ENCODE data around the gene SNX18.

The SNX18 gene

DNA sequence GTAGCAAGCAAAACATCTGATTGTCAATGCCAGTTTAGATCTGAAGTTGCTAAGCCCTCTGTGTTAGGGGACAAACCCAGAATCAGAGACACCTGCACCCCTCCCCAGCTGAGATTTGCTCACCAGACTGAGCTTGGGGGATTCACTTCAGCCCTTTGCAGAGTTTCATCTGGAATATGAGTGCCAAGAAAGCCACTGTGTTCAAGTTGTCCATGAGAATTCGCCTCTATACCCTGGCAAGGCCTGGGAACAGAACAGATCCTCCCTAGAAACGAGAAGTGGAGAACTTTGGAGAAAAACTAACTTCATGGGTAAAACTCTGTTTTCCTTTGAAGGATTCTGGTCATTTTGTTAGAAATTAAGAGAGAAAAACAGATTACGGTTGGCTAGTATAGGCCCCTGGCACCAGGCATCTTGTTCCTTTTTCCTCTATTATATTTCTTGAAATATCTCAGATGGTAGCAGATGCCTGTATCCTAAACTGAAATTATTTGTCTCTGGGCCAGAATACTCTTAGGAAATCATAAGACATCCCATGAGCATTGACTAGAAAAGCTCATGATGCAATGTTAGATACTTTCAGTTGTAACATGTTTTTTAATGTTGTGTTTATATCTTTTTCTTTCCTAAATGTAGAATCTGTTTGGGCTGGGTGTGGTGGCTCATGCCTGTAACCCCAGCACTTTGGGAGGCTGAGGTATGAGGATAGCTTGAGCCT, 64.4 kb downstream of the SNX18 start:
- DNase-seq: no peak

DNA sequence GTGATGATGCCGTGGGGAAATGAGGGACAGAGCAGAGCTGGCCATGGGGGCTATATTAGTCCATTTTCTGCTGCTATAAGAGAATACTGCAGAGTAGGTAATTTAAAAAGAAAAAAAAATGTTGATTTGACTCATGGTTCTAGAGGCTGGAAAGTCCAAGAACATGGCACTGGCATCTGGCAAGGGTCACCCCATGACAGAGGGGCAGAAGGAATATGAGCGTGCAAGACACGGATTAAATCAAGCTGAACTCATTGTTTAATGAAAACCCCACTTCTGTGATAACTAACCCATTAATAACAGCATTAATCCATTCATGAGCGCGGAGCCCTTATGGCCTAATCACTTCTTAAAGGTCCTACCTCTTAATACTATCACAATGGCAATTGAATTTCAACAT, 68.8 kb downstream of the SNX18 start:
- no peak for DNase-seq

DNA sequence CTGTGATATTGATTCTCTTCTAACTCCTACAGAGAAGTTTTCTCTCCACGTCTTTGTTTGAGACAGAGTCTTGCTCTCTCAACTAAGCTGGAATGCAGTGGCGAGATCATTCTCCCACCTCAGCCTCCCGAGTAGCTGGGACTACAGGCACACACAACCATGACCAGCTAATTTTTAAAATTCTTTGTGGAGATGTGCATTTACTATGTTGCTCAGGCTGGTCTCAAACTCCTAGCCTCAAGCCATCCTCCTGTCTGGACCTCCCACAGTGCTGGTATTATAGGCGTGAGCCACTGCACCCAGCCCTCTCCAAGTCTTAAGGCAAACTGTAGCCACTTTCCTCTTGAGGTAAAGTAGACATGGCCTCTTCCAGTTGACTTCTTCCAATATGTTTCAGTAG, 72.2 kb downstream of the SNX18 start:
- DNase-seq: no peak

DNA sequence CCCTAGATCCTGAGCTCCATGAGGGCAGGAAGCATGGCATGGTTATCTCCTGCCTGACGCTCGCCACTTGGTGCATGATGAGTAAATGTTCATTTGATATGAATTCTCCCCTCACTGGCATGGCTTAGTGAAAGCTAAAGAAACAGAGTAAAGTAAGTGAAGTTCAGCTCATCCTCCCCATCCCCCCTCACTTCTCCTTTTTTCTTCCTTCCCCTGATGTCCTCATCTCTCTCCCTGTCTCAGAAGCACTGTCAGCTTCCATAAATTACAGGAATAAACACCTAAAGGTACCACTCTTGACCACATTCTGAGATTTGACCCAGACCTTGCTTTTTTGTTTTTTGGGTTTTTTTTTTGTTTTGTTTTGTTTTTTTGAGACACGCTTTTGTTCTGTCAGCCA, 73.3 kb downstream of the SNX18 start:
- no peak for DNase-seq

DNA sequence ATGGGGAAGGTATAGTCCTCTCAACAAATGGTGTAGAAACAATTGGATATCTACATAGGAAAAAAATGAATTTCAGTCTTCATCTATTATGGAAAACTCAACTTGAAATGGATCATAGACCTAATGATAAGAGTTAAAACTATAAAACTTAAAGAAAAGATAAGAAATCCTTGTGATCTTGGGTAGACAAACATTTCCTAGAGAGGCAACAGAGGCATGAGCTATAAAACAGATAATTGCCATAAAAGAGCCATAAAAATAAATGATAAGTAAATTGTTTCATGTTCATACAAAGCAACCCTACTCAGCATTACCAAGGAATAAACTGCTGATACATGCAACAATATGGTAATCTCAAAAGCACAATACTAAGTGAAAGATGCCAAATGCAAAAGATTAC, 76.2 kb downstream of the SNX18 start:
- no peak for DNase-seq

DNA sequence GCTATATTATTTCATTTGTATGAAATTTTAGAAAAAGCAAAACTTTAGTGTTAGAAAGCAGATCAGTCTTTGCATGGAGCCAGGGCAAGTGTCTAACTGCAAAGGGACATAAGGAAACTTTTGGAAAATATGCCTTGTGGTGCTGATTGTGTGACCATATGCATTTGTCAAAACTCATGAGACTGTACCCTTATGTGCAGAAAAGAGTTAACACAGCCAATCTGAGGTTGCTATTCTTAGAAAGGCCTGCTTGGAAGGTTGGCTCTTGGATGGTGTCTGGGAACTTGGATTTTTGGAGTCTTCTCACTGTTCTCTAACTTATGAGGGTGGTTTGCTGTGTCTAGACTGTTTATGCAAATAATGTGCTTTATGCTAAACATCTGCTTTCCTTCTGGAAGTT, 76.6 kb downstream of the SNX18 start:
- no peak for DNase-seq

DNA sequence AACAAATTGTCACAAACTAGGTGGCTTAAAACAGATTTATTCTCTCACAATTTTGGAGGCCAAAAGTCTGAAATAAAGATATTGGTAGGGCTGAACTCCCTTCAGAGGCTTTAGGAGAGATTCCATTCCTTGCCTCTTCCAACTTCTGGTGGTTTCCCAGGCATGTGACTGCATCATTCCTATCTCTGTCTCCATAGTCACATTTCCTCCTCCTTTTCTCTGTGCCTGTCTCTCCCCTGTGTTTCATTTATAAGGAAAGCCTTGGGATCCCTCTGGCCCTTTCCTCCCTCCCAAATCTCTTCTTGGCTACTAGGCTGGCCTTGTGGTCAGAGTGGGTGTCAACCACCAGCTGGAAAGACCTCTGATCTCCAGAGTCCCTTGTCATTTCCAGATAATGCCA, 78.2 kb downstream of the SNX18 start:
- DNase-seq: no peak

All from NCI-H2107 (cell line).